BLaER1 (cell line): Measurements from ENCODE around the gene HIVEP3.

ENCODE experiments used
- H3K27ac ChIP-seq: shearing (Covaris generic); formaldehyde crosslinking; 2 replicates; pipeline ENCODE4 v1.8.1; 2022
- H3K27me3 ChIP-seq: shearing (Covaris generic); formaldehyde crosslinking; 2 replicates; pipeline ENCODE4 v1.8.1; 2022
- H3K36me3 ChIP-seq: shearing (Covaris generic); formaldehyde crosslinking; 2 replicates; pipeline ENCODE4 v1.8.1; 2022
- H3K4me1 ChIP-seq: shearing (Covaris generic); formaldehyde crosslinking; 2 replicates; pipeline ENCODE4 v1.8.1; 2022
- H3K4me2 ChIP-seq: shearing (Covaris generic); formaldehyde crosslinking; 2 replicates; pipeline ENCODE4 v1.8.1; 2022
- H3K4me3 ChIP-seq: shearing (Covaris generic); formaldehyde crosslinking; 2 replicates; pipeline ENCODE4 v1.8.1; 2022
- H3K9ac ChIP-seq: shearing (Covaris generic); formaldehyde crosslinking; 2 replicates; pipeline ENCODE4 v1.8.1; 2022
- H3K9me3 ChIP-seq: shearing (Covaris generic); formaldehyde crosslinking; 2 replicates; pipeline ENCODE4 v1.8.1; 2022
- H4K20me1 ChIP-seq: shearing (Covaris generic); formaldehyde crosslinking; 2 replicates; pipeline ENCODE4 v1.8.1; 2022
- Cebpa-rat ChIP-seq: shearing (Covaris generic); IDR thresholded peaks from 2 replicates; pipeline ENCODE4 v1.8.1; 2022

Gene HIVEP3

DNA sequence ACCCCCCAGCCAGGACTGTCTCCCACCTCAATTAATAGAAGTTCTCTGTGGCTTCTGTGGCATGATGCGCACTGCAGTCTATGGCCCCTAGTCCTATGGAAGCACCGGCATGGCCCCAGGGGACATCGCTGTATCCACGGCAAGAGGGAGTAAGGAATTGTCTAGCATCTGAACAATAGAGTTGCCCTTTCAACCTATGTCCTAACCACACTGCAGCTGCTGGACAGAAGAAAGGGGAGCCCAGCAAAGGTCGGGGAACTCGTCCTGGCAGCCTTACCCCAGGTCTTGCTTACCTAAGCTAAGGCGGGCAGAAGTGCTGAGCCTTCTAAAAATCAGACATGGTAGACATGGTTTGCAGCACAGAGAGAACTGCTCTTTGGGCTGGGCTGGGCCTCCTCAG lies 330.9 kb downstream of the HIVEP3 start:
- H3K27ac ChIP-seq = no peak overlapping the region
- H3K4me3 ChIP-seq = no peak overlapping the region
- peaks cover 8% of the 10 kb centered on the region for H3K9me3 ChIP-seq
- no peak for TF ChIP-seq Cebpa-rat
- no peak overlapping the region for H3K4me2 ChIP-seq
- no peaks in the 10 kb centered on the region; the same call in 1 of the 2 replicates for H3K36me3 ChIP-seq
- H3K9ac ChIP-seq = no peak overlapping the region
- H3K27me3 ChIP-seq = no peaks in the 10 kb centered on the region
- H4K20me1 ChIP-seq = no peaks in the 10 kb centered on the region
- H3K4me1 ChIP-seq = peaks cover 9% of the 10 kb centered on the region

DNA sequence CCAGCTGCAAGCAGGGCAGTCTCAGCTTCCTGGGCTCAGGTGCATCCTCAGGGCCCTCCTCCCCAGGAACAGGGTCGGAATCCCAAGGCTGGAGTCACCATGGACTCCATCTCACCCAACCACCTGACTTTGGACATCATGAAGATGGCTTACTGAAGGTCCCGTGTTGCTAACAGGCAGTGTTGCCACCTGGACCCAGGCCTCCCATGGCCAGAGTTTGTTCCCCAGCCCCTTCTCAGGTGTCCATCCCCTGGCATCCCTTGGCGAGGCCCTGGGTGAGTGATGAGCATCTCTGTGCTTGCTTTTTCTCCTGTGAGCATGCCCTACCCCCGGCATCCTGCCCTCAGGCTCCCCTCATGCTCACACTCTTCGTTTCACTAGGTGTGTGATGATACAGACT lies 332.5 kb downstream of the HIVEP3 start:
- no peak overlapping the region for H3K4me2 ChIP-seq
- TF ChIP-seq Cebpa-rat = no peak

DNA sequence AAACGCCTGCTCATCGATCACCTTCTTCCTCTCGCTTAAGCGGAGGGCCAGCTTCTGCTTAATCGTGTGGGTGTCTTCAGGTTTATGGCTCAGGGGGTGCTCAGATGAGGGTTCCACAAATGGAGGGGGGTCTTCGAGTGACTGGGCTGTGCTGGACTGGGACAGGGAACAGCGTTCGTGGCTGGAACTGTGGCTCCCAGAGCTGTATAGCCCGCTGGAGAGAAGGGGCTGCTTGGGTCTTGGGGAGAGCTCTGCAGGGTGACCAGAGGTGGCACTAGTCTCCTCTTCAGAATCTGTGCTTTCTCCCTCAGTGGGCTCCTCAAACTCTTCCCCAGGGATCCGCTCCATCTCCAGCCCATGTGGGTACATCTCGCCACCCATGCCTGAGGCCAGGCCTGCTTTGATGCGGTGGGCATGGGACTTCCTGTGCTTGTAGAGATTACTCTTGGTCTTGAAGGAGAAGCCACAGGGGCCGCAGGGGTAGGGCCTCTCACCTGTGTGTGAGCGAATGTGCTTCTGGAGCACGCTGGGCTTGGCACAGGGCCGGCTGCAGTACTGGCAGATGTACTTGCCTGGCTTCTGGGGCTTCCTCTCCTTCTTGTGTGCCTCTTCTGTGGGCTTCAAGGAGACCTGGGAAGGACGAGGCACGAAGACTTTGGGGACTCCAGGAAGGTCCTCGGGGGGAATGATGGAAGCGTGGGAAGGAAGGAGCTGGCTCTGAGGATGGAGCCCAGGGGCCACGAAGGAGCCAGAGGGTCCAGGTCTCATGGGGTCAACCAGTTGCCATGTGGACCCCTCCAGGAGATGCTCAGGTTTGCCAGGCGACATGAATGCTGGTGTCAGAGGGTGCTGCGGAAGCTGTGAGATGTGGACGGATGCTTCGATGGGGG lies 334.8 kb downstream of the HIVEP3 start:
- Histone ChIP-seq H4K20me1 (no peaks in the 10 kb centered on the region), H3K36me3 (no peaks in the 10 kb centered on the region; the same call in 1 of the 2 replicates), H3K4me2 (peak overlapping the region; percentile 18; the same call in 1 of the 2 replicates), H3K9me3 (no peaks in the 10 kb centered on the region), H3K4me1 (peaks cover 35% of the 10 kb centered on the region), H3K27ac (no peak overlapping the region), H3K27me3 (no peaks in the 10 kb centered on the region), H3K9ac (no peak overlapping the region), H3K4me3 (no peak overlapping the region)
- no peak for TF ChIP-seq Cebpa-rat

More for the DNA sequence above, 332.5 kb downstream of the HIVEP3 start:
- H3K27me3 ChIP-seq = no peaks in the 10 kb centered on the region
- peaks cover 8% of the 10 kb centered on the region for H3K9me3 ChIP-seq
- no peaks in the 10 kb centered on the region for H4K20me1 ChIP-seq
- peaks cover 16% of the 10 kb centered on the region for H3K4me1 ChIP-seq
- H3K27ac ChIP-seq = no peak overlapping the region
- H3K9ac ChIP-seq = no peak overlapping the region
- no peak overlapping the region for H3K4me3 ChIP-seq
- H3K36me3 ChIP-seq = no peaks in the 10 kb centered on the region; the same call in 1 of the 2 replicates

GRCh38 chr1:41582851-41583657 lies 335.7 kb downstream of the HIVEP3 start:
- Histone ChIP-seq H3K4me2 (no peak overlapping the region), H3K27ac (no peak overlapping the region)

DNA sequence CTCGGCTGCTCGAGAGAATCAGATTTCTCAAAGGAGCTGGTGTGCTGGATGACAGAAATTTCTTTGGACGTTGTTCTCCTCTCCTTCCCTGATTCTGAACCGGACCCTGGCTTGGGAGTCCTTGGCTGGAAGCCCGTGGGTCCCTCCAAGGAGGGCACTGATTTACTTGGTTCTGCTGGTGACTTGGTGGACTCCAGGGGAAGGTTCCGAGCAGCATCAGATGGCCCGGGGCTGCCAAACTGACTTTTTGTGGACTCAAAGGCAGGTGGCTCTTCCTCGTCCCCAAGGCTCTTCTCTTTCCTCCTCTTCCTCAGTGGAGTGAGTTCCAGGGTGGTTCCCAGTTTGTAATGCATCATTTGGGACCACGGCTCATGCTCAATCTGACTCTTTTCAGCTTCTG lies 336.4 kb downstream of the HIVEP3 start:
- no peaks in the 10 kb centered on the region; the same call in 1 of the 2 replicates for H3K36me3 ChIP-seq
- H3K4me3 ChIP-seq = no peak overlapping the region
- TF ChIP-seq Cebpa-rat = no peak
- no peaks in the 10 kb centered on the region for H3K27me3 ChIP-seq
- peaks cover 35% of the 10 kb centered on the region for H3K4me1 ChIP-seq
- H3K9ac ChIP-seq = no peak overlapping the region
- no peaks in the 10 kb centered on the region for H3K9me3 ChIP-seq
- H4K20me1 ChIP-seq = no peaks in the 10 kb centered on the region
- no peak overlapping the region for H3K4me2 ChIP-seq
- H3K27ac ChIP-seq = no peak overlapping the region

More at GRCh38 chr1:41582851-41583657, 335.7 kb downstream of the HIVEP3 start:
- Histone ChIP-seq H3K4me3 (no peak overlapping the region), H3K9me3 (no peaks in the 10 kb centered on the region), H4K20me1 (no peaks in the 10 kb centered on the region), H3K36me3 (no peaks in the 10 kb centered on the region; the same call in 1 of the 2 replicates), H3K27me3 (no peaks in the 10 kb centered on the region), H3K4me1 (peaks cover 35% of the 10 kb centered on the region), H3K9ac (no peak overlapping the region)
- TF ChIP-seq Cebpa-rat = no peak

DNA sequence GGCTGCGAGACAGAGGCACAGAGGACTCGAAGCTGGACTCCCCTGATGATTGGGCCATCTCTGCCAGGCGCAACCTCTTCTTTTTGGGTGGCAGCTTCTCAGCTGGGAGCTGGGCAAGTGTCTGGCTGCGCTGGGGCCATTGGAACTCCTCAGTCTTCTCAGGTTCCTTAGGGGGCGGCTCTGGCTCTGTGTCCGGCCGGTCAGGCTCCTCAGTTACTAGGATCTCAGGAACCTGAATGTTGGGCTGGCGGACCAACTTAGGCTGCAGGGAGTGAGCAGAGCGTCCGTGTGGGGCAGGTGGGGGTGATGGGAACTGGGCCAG lies 336.8 kb downstream of the HIVEP3 start:
- H3K36me3 ChIP-seq = no peaks in the 10 kb centered on the region; the same call in 1 of the 2 replicates
- no peak overlapping the region for H3K4me2 ChIP-seq
- no peaks in the 10 kb centered on the region for H3K9me3 ChIP-seq
- H4K20me1 ChIP-seq = no peaks in the 10 kb centered on the region
- no peaks in the 10 kb centered on the region for H3K27me3 ChIP-seq
- no peak for TF ChIP-seq Cebpa-rat
- H3K27ac ChIP-seq = 0 out of 2 replicates have a peak overlapping the region, but pooled peaks have one; percentile 51
- H3K9ac ChIP-seq = no peak overlapping the region
- no peak overlapping the region for H3K4me3 ChIP-seq
- H3K4me1 ChIP-seq = peaks cover 35% of the 10 kb centered on the region

GRCh38 chr1:41581216-41582003 lies 337.3 kb downstream of the HIVEP3 start:
- H3K4me1 ChIP-seq = peaks cover 41% of the 10 kb centered on the region
- H3K4me3 ChIP-seq = no peak overlapping the region
- H3K27me3 ChIP-seq = no peaks in the 10 kb centered on the region
- no peaks in the 10 kb centered on the region for H3K9me3 ChIP-seq
- peak overlapping the region; percentile 70 for H3K4me2 ChIP-seq
- peak overlapping the region; percentile 51 for H3K27ac ChIP-seq
- H4K20me1 ChIP-seq = no peaks in the 10 kb centered on the region
- no peaks in the 10 kb centered on the region; the same call in 1 of the 2 replicates for H3K36me3 ChIP-seq
- H3K9ac ChIP-seq = no peak overlapping the region
- no peak for TF ChIP-seq Cebpa-rat

GRCh38 chr1:41580520-41581172 lies 338.1 kb downstream of the HIVEP3 start:
- TF ChIP-seq Cebpa-rat = no peak
- H3K9me3 ChIP-seq = no peaks in the 10 kb centered on the region
- H3K4me3 ChIP-seq = no peak overlapping the region
- H3K9ac ChIP-seq = no peak overlapping the region
- peak overlapping the region; percentile 51 for H3K27ac ChIP-seq
- H3K4me1 ChIP-seq = peaks cover 49% of the 10 kb centered on the region
- no peaks in the 10 kb centered on the region for H3K27me3 ChIP-seq
- peak overlapping the region; percentile 70 for H3K4me2 ChIP-seq
- H4K20me1 ChIP-seq = no peaks in the 10 kb centered on the region
- H3K36me3 ChIP-seq = no peaks in the 10 kb centered on the region; the same call in 1 of the 2 replicates

- H3K4me2 ChIP-seq = peak overlapping the region; percentile 70
These were observed 338.7 kb downstream of the HIVEP3 start for GRCh38 chr1:41580021-41580420.

More at GRCh38 chr1:41580021-41580420, 338.7 kb downstream of the HIVEP3 start:
- Histone ChIP-seq H3K4me3 (no peak overlapping the region), H4K20me1 (no peaks in the 10 kb centered on the region), H3K4me1 (peaks cover 55% of the 10 kb centered on the region), H3K36me3 (no peaks in the 10 kb centered on the region; the same call in 1 of the 2 replicates), H3K9me3 (no peaks in the 10 kb centered on the region), H3K27me3 (no peaks in the 10 kb centered on the region), H3K9ac (no peak overlapping the region), H3K27ac (0 out of 2 replicates have a peak overlapping the region, but pooled peaks have one; percentile 51)
- no peak for TF ChIP-seq Cebpa-rat
